ENCODE results near the gene PAK2. TPM values are rescaled to one million over a fixed set of nuclear protein-coding genes. Genes with fewer than 3 reads are reported as not detected.

Gene PAK2
- total RNA-seq, 4 donors from 2014 or later: 47.2 to 52.4 (median 51.6) TPM

DNA sequence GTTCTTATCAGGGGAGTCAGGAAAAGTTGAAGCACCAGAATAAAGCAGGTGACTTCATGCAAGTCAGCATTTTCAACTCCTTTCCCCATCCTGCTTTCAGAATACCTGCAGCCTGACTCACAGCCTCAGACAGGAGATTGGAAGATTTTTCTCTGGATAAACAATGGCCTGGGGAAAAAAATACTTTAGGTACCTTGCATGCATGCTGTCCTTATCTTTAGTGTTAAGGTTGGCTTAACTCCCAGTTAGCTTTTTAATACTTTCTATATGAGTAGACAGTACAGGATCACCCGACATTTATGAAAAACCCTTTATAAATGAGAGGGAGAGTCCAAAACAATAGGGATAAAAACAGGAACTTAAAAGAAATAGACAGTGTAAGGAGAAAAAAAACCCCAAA lies 53.6 kb downstream of the PAK2 start:
- no peak for DNase-seq (ENCODE audit: extremely low spot score)
- no peaks in the 10 kb centered on the region for H3K27me3 ChIP-seq
- intact Hi-C loops (cut with DNase I): no loop called here
- TF ChIP-seq EP300 (IDR thresholded peaks at IDR 0.05) (no peak), POLR2A (IDR thresholded peaks at IDR 0.05; ENCODE audit: low read depth) (no peak), POLR2AphosphoS5 (IDR thresholded peaks at IDR 0.05) (no peak)
- TF ChIP-seq, protein P1, sequence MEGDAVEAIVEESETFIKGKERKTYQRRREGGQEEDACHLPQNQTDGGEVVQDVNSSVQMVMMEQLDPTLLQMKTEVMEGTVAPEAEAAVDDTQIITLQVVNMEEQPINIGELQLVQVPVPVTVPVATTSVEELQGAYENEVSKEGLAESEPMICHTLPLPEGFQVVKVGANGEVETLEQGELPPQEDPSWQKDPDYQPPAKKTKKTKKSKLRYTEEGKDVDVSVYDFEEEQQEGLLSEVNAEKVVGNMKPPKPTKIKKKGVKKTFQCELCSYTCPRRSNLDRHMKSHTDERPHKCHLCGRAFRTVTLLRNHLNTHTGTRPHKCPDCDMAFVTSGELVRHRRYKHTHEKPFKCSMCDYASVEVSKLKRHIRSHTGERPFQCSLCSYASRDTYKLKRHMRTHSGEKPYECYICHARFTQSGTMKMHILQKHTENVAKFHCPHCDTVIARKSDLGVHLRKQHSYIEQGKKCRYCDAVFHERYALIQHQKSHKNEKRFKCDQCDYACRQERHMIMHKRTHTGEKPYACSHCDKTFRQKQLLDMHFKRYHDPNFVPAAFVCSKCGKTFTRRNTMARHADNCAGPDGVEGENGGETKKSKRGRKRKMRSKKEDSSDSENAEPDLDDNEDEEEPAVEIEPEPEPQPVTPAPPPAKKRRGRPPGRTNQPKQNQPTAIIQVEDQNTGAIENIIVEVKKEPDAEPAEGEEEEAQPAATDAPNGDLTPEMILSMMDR (IDR thresholded peaks at IDR 0.05): no peak
- peaks cover 0 to 19% (median 6%) of the 10 kb centered on the region in 4 donors for H3K36me3 ChIP-seq
- 50% methylated on average over 1 of the region's 1 CpG for WGBS
- H3K9me3 ChIP-seq: no peaks in the 10 kb centered on the region
- no peak overlapping the region for H3K27ac ChIP-seq (replicated peaks in 1 of 4)
- H3K4me3 ChIP-seq: no peak overlapping the region
- peaks cover 12 to 31% (median 18%) of the 10 kb centered on the region in 4 donors for H3K4me1 ChIP-seq

DNA sequence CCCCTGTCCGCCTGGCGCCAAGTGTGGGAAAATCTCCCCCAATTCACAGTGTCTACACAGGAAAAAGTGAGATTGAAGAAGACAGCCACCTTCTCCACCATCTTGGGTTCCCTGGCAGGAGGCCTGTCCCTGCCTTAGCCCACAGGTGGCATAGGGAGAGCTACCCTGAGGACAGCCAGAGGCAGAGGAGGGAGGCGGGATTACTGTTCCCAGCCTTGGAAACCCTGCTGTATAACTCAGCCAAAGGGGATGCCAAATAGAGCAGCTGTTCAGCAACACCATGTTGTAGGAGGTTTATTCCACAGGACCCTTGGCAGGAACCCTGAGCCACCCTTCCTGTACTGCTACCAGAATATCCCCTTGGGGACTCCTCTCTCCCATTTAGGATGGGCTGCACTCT lies 54.8 kb downstream of the PAK2 start:
- H3K27ac ChIP-seq (replicated peaks in 1 of 4): no peak overlapping the region
- intact Hi-C loops (cut with DNase I): no loop called here
- peaks cover 0 to 23% (median 6%) of the 10 kb centered on the region in 4 donors for H3K36me3 ChIP-seq
- WGBS: 94% methylated on average over 2 of the region's 3 CpGs
- no peak for TF ChIP-seq POLR2A (IDR thresholded peaks at IDR 0.05; ENCODE audit: low read depth)
- no peak for TF ChIP-seq EP300 (IDR thresholded peaks at IDR 0.05)
- TF ChIP-seq POLR2AphosphoS5 (IDR thresholded peaks at IDR 0.05): no peak
- TF ChIP-seq, protein P1 (IDR thresholded peaks at IDR 0.05): no peak
- peaks cover 12 to 26% (median 16%) of the 10 kb centered on the region in 4 donors for H3K4me1 ChIP-seq
- no peak for DNase-seq (ENCODE audit: extremely low spot score)
- H3K27me3 ChIP-seq: no peaks in the 10 kb centered on the region
- H3K9me3 ChIP-seq: no peaks in the 10 kb centered on the region
- H3K4me3 ChIP-seq: no peak overlapping the region

DNA sequence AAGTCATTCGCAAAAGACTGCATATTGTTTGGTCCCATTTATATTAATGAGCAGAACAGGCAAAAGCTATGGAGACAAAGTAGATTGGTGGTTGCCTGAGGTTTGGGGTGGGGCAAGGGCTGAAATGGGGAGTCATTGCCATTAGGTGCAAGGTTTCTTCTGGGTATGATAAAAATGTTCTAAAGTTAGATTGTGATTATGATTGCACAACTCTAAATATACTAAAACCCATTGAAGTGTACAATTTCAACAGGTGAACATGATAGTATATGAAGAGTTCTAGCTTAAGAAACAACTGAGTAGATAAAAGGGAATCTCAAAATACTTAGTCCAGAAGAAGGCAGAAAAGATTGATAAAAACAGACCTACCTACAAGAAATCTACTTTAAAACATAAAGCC lies 56.7 kb downstream of the PAK2 start:
- Histone ChIP-seq H3K9me3 (no peaks in the 10 kb centered on the region), H3K36me3 (peaks cover 0 to 21% (median 6%) of the 10 kb centered on the region in 4 donors), H3K27ac (replicated peaks in 1 of 4) (no peak overlapping the region), H3K27me3 (no peaks in the 10 kb centered on the region), H3K4me3 (no peak overlapping the region), H3K4me1 (peaks cover 12 to 16% (median 13%) of the 10 kb centered on the region in 4 donors)
- no peak for DNase-seq (ENCODE audit: extremely low spot score)
- TF ChIP-seq EP300 (IDR thresholded peaks at IDR 0.05) (no peak), POLR2A (IDR thresholded peaks at IDR 0.05; ENCODE audit: low read depth) (no peak), POLR2AphosphoS5 (IDR thresholded peaks at IDR 0.05) (no peak)
- TF ChIP-seq, protein P1 (IDR thresholded peaks at IDR 0.05): no peak
- 95% methylated on average over 1 of the region's 1 CpG for WGBS
- intact Hi-C loops (cut with DNase I): no loop called here

DNA sequence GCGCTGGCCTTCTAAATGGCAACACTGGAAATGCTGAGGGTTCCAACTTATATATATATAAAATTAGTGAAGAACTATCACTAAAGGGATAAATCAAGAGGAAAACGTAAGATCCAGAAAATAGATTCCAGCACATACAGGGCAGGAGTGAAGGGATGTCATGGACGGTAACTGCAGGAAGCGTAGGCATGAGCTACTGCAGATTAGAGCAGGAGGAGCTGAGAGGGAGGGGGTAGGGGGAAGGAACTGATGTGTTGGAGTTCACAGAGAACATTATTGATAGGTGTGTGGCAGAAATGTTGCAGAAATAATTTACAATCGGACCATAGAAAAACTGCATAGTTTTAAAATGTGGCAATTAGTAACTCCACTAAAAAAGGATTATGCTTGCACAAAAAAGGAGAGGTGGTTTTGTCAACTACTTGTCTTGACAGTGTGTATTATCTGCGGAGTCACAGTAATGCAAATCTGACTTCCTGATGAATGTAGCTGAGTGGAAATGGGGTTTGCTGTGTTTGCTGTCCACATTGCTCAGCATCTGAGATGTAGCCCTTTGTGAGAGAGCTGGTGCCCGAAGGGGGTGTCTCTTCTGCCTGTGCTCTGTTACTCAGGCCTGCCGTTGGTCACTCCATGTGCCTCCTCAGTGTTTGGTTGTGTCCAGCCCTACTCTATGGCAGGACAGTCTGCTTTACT lies 61.2 kb downstream of the PAK2 start:
- no peak overlapping the region for H3K27ac ChIP-seq (replicated peaks in 1 of 4)
- H3K4me3 ChIP-seq: no peak overlapping the region
- TF ChIP-seq POLR2A (IDR thresholded peaks at IDR 0.05; ENCODE audit: low read depth): no peak
- no peak for TF ChIP-seq EP300 (IDR thresholded peaks at IDR 0.05)
- no peak for TF ChIP-seq POLR2AphosphoS5 (IDR thresholded peaks at IDR 0.05)
- TF ChIP-seq, protein P1 (IDR thresholded peaks at IDR 0.05): no peak
- no peak for DNase-seq (ENCODE audit: extremely low spot score)
- H3K9me3 ChIP-seq: no peaks in the 10 kb centered on the region
- no peaks in the 10 kb centered on the region for H3K4me1 ChIP-seq
- H3K27me3 ChIP-seq: no peaks in the 10 kb centered on the region
- peaks cover 7 to 41% (median 33%) of the 10 kb centered on the region in 4 donors for H3K36me3 ChIP-seq
- intact Hi-C loops (cut with DNase I): no loop called here
- WGBS: 92% methylated on average over 8 of the region's 8 CpGs
